Lower leg skin (tissue), 3 donors: Measurements from ENCODE around the gene ALDH7A1.

Source experiments
- CTCF ChIP-seq, 3 donors: fragments of 450-650 bp; IDR thresholded peaks; one replicate each; pipeline ENCODE4 v1.5.1; 2016; ENCODE audit warnings: antibody characterized with exemption in 3 of 3, mild to moderate bottlenecking in 3 of 3, moderate library complexity in 2 of 3
- POLR2A ChIP-seq, 2 donors: fragments of 450-650 bp; IDR thresholded peaks; one replicate each; pipeline ENCODE4 v1.6.1; 2016 to 2017; ENCODE audit warnings: antibody characterized with exemption in 2 of 2, mild to moderate bottlenecking in 1 of 2, moderate library complexity in 1 of 2

- no peak for TF ChIP-seq CTCF (IDR thresholded peaks at IDR 0.05)
- TF ChIP-seq POLR2A (IDR thresholded peaks at IDR 0.05), result no peak
These were observed 8.5 kb upstream of the ALDH7A1 start for GRCh38 chr5:126603402-126603991.
